Gastroesophageal sphincter (tissue), 4 donors: Measurements from ENCODE around the gene LENEP. TPM values are rescaled to one million over a fixed set of nuclear protein-coding genes. Genes with fewer than 3 reads are reported as not detected.

ENCODE experiments used
- ATAC-seq: fragments of 150-250 bp; one replicate; pipeline ENCODE4 v1.9.1; 2016; ENCODE audit warnings: mild to moderate bottlenecking, moderate library complexity
- H3K27ac ChIP-seq, 4 donors: fragments of 200-600 bp; sonication (generic) in 3 of 4; 1 replicate in 3 of 4; 2 replicates in 1 of 4; pipeline ENCODE4 v1.5.1; 2016 to 2019
- H3K27me3 ChIP-seq: fragments of 200-600 bp; sonication (generic); one replicate; pipeline ENCODE4 v1.5.1; 2019
- H3K36me3 ChIP-seq, 2 donors: fragments of 200-600 bp; sonication (generic); one replicate each; pipeline ENCODE4 v1.5.1; 2019; ENCODE audit warnings: control low read depth in 1 of 2
- H3K4me1 ChIP-seq, 3 donors: fragments of 200-600 bp; sonication (generic); 1 replicate in 2 of 3; 2 replicates in 1 of 3; pipeline ENCODE4 v1.5.1; 2016 to 2019; ENCODE audit warnings: control low read depth in 2 of 3
- H3K4me3 ChIP-seq, 2 donors: fragments of 200-600 bp; sonication (generic); one replicate each; pipeline ENCODE4 v1.5.1; 2019; ENCODE audit warnings: mild to moderate bottlenecking in 1 of 2, moderate library complexity in 1 of 2
- H3K9me3 ChIP-seq, 3 donors: fragments of 200-600 bp; sonication (generic); one replicate each; pipeline ENCODE4 v1.5.1; 2017 to 2019; ENCODE audit warnings: control low read depth in 2 of 3
- CTCF ChIP-seq, 4 experiments: fragments of 200-600 bp in 2 of 4; fragments of 450-650 bp in 2 of 4; sonication (generic) in 1 of 4; IDR thresholded peaks; one replicate each; pipeline ENCODE4 v1.5.1; 2017 to 2019; ENCODE audit warnings: antibody characterized with exemption in 4 of 4, mild to moderate bottlenecking in 2 of 4, moderate library complexity in 2 of 4
- EP300 ChIP-seq: sonication (generic); formaldehyde crosslinking; IDR thresholded peaks from one replicate; pipeline ENCODE4 v1.6.1; 2017; ENCODE audit warnings: antibody characterized with exemption, mild to moderate bottlenecking
- POLR2A ChIP-seq, 2 donors: fragments of 450-650 bp; IDR thresholded peaks; one replicate each; pipeline ENCODE4 v1.6.1; 2017; ENCODE audit warnings: antibody characterized with exemption in 2 of 2, mild to moderate bottlenecking in 2 of 2, moderate library complexity in 1 of 2
- POLR2AphosphoS5 ChIP-seq: sonication (generic); formaldehyde crosslinking; IDR thresholded peaks from one replicate; pipeline ENCODE4 v1.6.1; 2017; ENCODE audit warnings: antibody characterized with exemption
- WGBS, 2 donors: methylation state at CpG; one replicate each; pipeline ENCODE4 v1.1.5; 2018; ENCODE audit warnings: low coverage in 1 of 2; 5-methylcytosine and 5-hydroxymethylcytosine counted together
- total RNA-seq, 4 donors: library from RNA; depleted of rRNA; stranded (reverse); fragments of >200 nt; gene quantifications; one replicate each; pipeline ENCODE4 v1.1.0, GENCODE V29; 2016

Gene LENEP
- total RNA-seq, 4 donors from 2014 or later, result not detected

DNA sequence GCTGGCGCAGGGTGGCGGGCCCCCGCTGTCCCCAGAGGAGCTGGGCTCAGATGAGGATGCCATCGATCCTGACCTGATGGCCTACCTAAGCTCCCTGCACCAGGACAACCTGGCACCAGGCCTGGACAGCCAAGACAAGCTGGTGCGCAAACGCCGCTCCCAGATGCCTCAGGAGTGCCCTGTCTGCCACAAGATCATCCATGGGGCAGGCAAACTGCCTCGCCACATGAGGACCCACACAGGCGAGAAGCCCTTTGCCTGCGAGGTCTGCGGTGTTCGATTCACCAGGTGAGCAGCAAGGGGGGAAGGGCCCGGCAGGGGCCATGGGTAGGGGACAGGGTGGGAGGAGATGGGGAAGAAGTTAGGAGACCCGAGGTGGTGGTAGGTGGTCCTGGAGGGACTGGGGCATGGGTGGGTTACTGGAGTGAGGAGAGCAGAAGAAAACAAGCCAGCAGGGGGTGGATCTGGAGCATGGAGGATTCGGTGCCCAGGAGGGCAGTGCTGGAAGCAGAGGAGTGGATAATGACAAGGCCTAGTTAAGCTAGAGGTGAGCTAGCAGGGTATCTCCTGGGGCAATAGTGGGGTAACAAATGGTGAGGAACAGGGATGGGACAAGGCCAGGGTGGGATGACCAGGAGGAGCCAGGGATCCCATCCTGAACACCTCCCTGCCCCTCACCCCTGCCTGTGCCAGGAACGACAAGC lies 22.3 kb downstream of the LENEP start:
- no peaks in the 10 kb centered on the region for H3K9me3 ChIP-seq
- H3K4me3 ChIP-seq, result no peak overlapping the region
- peaks cover 0 to 28% of the 10 kb centered on the region in 2 donors for H3K36me3 ChIP-seq
- no peak for ATAC-seq
- H3K27ac ChIP-seq, result peak overlapping the region in 3 of 4 donors; percentile 85 to 95 (median 90)
- TF ChIP-seq POLR2AphosphoS5 (no peak), POLR2A (IDR thresholded peaks at IDR 0.05) (no peak), CTCF (IDR thresholded peaks at IDR 0.05) (no peak)
- peaks cover 2 to 70% (median 43%) of the 10 kb centered on the region in 3 donors for H3K4me1 ChIP-seq
- 52 to 80% methylated on average over 1 to 2 of the region's 16 CpGs for WGBS, 2 donors
- no peaks in the 10 kb centered on the region for H3K27me3 ChIP-seq

DNA sequence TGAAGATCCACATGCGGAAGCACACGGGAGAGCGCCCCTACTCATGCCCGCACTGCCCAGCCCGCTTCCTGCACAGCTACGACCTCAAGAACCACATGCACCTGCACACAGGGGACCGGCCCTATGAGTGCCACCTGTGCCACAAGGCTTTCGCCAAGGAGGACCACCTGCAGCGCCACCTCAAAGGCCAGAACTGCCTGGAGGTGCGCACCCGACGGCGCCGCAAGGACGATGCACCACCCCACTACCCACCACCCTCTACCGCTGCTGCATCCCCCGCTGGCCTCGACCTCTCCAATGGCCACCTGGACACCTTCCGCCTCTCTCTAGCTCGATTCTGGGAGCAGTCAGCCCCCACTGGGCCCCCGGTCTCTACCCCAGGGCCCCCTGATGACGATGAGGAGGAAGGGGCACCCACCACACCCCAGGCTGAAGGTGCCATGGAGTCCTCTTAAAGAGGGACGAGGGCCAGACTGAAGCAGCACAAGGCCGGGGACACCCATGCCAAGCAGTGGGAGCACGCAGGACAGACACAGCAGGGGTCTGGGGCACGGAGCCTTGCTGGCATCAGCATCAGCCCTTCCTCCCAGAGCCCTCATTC lies 22.9 kb downstream of the LENEP start:
- H3K9me3 ChIP-seq, result no peaks in the 10 kb centered on the region
- WGBS, 2 donors, result 68% methylated on average over 8 of the region's 26 CpGs; no CpG with 5 or more reads in 1 of the 2 donors
- H3K4me3 ChIP-seq, result no peak overlapping the region
- peaks cover 2 to 63% (median 37%) of the 10 kb centered on the region in 3 donors for H3K4me1 ChIP-seq
- ATAC-seq, result no peak
- TF ChIP-seq EP300 (no peak), POLR2A (IDR thresholded peaks at IDR 0.05) (no peak), POLR2AphosphoS5 (no peak), CTCF (IDR thresholded peaks at IDR 0.05) (no peak)
- peaks cover 0 to 28% of the 10 kb centered on the region in 2 donors for H3K36me3 ChIP-seq
- H3K27me3 ChIP-seq, result no peaks in the 10 kb centered on the region
- peak overlapping the region; percentile 67 to 95 (median 88) for H3K27ac ChIP-seq

GRCh38 chr1:155017041-155017945 lies 23.9 kb downstream of the LENEP start:
- H3K4me3 ChIP-seq, result peak overlapping the region; percentile 32 to 54
- TF ChIP-seq POLR2A (IDR thresholded peaks at IDR 0.05) (peak in 1 of 2 donors; percentile 28), CTCF (IDR thresholded peaks at IDR 0.05) (peak in 3 of 4 experiments; percentile 98 to 100 (median 99)), EP300 (no peak), POLR2AphosphoS5 (peak; percentile 89)
- H3K27ac ChIP-seq, result peak overlapping the region; percentile 67 to 95 (median 88)
- no peaks in the 10 kb centered on the region for H3K9me3 ChIP-seq
- ATAC-seq, result peak; percentile 94
- H3K36me3 ChIP-seq, result peaks cover 0 to 28% of the 10 kb centered on the region in 2 donors
- WGBS, 2 donors, result 0 to 11% methylated on average over 1 to 3 of the region's 49 CpGs
- peaks cover 2 to 54% (median 27%) of the 10 kb centered on the region in 3 donors for H3K4me1 ChIP-seq
- no peaks in the 10 kb centered on the region for H3K27me3 ChIP-seq

DNA sequence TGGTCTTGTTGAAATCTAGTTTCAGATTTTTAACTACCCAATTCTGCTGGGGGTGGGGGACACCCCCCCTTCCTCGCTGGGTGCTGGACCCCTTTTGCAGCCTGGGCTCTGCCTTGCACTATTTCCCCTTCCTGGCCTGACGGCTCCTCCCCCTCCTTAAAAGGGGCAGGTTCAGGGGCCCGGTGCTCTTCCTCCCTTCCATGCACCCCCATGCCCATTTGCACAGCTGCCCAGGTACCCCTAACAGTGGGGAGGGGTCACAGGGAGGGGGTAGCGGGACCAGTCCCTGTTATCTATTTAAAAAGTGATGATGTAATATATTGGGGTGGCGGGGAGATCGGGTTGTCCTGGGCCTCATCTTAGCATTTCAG lies 24.5 kb downstream of the LENEP start:
- no peaks in the 10 kb centered on the region for H3K27me3 ChIP-seq
- H3K27ac ChIP-seq, result peak overlapping the region; percentile 67 to 95 (median 88)
- H3K4me3 ChIP-seq, result peak overlapping the region; percentile 32 to 54
- ATAC-seq, result no peak
- no peak for TF ChIP-seq POLR2AphosphoS5
- no peak for TF ChIP-seq CTCF (IDR thresholded peaks at IDR 0.05)
- no peak for TF ChIP-seq EP300
- TF ChIP-seq POLR2A (IDR thresholded peaks at IDR 0.05), result no peak
- peaks cover 2 to 47% (median 21%) of the 10 kb centered on the region in 3 donors for H3K4me1 ChIP-seq
- H3K9me3 ChIP-seq, result no peaks in the 10 kb centered on the region
- 0 to 13% methylated on average over 1 to 3 of the region's 6 CpGs for WGBS, 2 donors
- peaks cover 0 to 28% of the 10 kb centered on the region in 2 donors for H3K36me3 ChIP-seq
